ENCODE results near the gene ELK3.

The ELK3 gene

GRCh38 chr12:96193725-96194575 is at the start of gene ELK3:
TSS of gene ELK3 (plus strand) at chr12:96194375.
- peak; percentile 76 for DNase-seq (ENCODE audit: low spot score)

GRCh38 chr12:96146747-96147146 is 47.4 kb upstream of the ELK3 start:
- DNase-seq (ENCODE audit: low spot score) = no peak

DNA sequence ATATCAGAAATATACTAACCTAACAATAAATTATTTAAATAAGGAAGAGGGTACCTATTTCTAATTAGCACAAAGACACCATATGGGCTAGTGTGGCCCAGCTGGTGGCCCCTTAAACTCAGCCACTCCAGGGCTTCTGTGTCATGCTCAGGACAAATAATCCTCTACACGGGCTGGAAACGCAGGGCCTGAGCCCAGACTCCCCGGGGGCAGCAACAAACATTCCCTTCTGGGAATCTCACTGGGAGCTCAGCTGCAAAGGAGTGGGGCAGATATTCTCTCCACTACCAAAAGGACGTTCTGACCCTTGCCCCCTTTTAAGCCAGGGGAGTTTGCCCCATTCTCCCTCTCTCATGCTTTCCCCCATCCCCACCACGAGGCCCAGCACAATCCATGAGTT is 43.7 kb upstream of the ELK3 start:
- DNase-seq (ENCODE audit: low spot score) = no peak

- DNase-seq (ENCODE audit: low spot score) = no peak
Measured at GRCh38 chr12:96152164-96152563, 42.0 kb upstream of the ELK3 start.

DNA sequence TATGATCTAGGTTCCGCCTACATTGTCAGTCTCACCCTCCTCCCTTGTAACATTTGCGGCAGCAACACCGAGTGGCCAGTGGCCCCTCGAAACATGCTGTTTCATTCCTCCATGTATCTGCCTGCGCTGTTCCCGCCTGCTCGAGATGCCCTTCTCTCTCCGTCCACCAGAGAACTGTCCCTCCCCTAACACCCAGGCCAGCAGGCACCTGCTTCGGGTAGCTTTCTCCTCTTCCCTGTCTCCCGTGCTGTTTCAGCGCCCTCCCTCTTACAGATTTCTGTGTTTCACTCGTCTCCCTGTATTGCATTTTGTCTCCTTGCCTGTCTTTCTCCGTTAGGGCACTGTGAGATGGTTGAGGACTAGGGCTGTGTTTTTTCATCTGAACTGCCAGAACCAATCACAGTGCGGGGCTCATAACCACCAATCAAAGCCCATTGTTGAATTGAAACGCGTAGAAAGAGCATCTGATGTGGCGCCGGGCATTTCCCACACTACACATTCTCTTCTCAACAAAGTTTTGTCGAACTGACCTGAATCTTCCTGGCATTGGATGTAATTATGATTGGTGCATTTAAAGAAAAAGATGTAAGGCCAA is 40.9 kb upstream of the ELK3 start:
- no peak for DNase-seq (ENCODE audit: low spot score)

DNA sequence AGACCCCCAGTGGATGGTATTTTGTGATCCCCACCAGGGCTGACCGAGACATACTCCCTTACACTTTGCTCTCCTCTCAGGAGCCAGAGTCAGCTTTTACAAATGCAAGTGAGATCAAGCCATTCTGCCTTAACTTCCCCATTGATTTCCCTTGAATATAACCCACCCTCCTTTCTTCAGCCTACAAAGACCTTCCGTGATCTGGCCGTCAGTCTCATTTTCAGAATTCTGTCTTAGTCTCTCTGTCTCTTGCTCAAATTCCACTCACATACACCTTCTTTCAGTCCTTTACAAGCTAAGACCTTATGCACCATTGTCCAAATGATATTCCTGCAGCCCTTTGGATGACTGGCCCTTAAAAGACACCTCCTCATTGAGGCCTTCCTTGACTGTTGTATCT is 39.0 kb upstream of the ELK3 start:
- DNase-seq (ENCODE audit: low spot score) = no peak

DNA sequence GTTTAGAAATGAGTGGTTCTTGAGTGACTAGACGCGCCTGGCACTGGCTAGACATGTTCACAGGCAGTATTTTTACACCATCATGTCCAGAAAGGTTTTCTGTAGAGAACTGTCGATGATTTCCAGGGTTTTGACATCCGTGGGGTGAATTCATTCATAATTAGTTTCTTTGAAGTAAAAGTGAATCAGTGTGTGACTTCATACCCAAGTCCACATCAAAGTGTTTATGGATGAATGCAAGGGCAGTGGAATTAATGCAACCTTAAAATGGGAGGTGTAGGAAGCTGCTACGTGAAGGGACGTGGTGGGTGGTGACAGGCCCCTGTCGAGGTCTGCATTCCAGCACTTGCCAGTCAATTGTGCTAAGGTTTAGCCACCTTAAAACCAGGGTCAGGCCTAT is 38.4 kb upstream of the ELK3 start:
- DNase-seq (ENCODE audit: low spot score) = no peak

DNA sequence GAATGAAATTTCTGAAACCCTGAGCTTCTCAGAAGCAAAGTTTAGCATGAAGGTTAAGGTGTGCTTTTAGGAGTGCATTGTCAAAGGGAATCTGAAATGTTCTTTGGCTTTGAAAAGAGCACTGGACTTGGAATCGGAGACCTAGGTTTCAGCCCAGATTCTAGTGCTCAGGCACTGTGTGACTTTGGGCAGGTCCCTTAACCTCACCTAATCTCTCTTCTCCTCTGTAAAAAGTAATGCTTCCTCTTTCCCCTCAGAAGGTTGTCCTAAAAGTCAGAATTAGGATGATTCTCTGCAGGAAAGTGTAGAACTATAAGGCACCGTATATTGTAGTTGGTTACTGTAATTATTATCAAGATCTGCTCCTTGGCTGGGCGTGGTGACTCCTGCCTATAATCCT is 38.0 kb upstream of the ELK3 start:
- no peak for DNase-seq (ENCODE audit: low spot score)

GRCh38 chr12:96157427-96157826 is 36.7 kb upstream of the ELK3 start:
- no peak for DNase-seq (ENCODE audit: low spot score)

- no peak for DNase-seq (ENCODE audit: low spot score)
Measured at GRCh38 chr12:96164951-96165811, 29.0 kb upstream of the ELK3 start.

GRCh38 chr12:96166765-96167164 is 27.4 kb upstream of the ELK3 start:
- DNase-seq (ENCODE audit: low spot score) = no peak

DNA sequence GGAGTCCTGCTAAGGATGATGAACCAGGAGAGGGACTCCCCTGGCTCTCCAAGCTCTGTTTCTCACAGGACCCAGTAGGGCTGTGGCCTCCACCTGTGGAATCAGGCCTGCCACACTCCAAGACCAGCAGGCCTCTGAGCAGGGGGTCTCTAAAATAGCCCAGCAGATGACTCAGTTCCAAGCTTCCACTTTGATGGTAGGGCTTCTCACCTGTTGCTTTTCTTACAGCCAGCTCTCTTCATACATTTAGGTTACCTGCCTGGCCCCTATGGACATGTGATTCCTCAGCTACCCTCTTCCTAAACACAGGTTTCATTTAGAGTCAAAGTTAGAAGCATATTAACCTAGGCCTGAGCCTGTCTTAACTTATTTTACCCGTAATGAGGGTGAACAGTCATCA is 26.7 kb upstream of the ELK3 start:
- no peak for DNase-seq (ENCODE audit: low spot score)

- no peak for DNase-seq (ENCODE audit: low spot score)
Measured at GRCh38 chr12:96170328-96170727, 23.8 kb upstream of the ELK3 start.

DNA sequence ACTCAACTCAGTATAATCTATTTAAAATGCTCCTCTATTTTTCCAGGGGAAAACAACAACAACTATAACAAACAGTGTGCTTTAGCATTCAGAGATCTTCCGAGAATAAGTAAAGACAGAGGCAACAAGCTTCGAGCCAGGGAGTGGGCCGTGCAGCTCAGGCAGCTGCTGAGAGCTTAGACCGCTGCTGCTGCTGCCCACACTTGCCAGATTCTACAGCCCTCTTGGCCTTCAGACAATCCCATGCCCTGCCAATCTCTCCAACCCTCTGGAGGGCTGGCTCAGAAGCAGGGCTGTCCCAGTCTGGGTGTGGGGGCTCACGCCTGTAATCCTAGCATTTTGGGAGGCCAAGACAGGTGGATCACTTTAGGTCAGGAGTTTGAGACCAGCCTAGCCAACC is 23.4 kb upstream of the ELK3 start:
- no peak for DNase-seq (ENCODE audit: low spot score)

- no peak for DNase-seq (ENCODE audit: low spot score)
Measured at GRCh38 chr12:96171905-96172304, 22.3 kb upstream of the ELK3 start.

DNA sequence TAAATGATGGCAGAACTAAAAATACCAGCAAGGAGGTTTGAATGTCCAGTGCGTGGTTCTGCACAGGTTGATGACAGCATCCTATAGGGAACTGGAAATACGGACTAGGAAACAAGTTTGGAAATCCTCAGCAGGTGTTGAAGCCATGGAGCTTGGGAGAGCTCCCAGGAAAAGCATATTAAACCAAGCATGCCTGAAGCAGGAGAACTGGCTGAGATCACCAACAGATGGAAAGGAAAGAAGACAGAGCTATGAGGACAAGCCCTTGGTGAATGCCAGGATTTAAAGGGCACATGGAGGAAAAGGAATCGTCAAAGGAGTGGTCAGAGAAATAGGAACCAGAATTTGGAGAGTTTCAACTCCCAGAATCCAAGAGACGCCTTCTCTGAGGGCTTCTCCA is 21.2 kb upstream of the ELK3 start:
- no peak for DNase-seq (ENCODE audit: low spot score)

GRCh38 chr12:96176575-96176974 is 17.6 kb upstream of the ELK3 start:
- DNase-seq (ENCODE audit: low spot score) = no peak

GRCh38 chr12:96177013-96177412 is 17.2 kb upstream of the ELK3 start:
- peak; percentile 28 for DNase-seq (ENCODE audit: low spot score)

DNA sequence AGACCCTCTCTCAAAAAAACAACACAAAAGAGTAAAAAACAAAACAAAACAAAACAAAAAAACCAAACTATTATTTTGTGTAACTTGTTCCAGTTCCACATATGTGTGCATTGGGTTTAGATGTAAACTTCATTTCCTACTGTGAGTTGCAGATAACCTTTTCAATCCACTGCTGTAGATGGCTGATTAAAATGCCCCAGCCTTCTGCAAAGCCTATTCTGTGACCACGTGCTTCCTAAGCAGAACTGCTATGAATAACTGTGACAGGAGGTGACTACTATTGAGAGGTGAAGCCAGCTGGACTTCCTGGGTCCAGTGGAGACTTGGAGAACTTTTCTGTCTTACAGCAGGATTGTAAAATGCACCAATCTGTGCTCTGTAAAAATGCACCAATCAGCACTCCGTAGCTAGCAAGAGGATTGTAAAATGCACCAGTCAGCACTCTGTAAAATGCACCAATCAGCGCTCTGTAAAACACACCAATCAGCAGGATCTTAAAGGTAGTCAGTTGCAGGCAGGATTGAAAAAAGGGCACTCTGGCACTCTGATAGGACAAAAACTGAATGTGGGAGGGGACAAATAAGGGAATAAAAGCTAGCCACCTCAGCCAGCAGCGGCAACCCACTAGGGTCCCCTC is 10.3 kb upstream of the ELK3 start:
- DNase-seq (ENCODE audit: low spot score) = no peak

- DNase-seq (ENCODE audit: low spot score) = no peak
Measured at GRCh38 chr12:96185914-96186313, 8.3 kb upstream of the ELK3 start.

GRCh38 chr12:96186607-96187301 is 7.4 kb upstream of the ELK3 start:
- DNase-seq (ENCODE audit: low spot score) = no peak

GRCh38 chr12:96187956-96188355 is 6.2 kb upstream of the ELK3 start:
- no peak for DNase-seq (ENCODE audit: low spot score)
